ENCODE results near the gene UVRAG.
"Not testable (repeated sequence)": the region's sequence is repeated elsewhere in the genome, so short reads cannot be mapped to it uniquely, and the experiment has no call there.

The UVRAG gene

DNA sequence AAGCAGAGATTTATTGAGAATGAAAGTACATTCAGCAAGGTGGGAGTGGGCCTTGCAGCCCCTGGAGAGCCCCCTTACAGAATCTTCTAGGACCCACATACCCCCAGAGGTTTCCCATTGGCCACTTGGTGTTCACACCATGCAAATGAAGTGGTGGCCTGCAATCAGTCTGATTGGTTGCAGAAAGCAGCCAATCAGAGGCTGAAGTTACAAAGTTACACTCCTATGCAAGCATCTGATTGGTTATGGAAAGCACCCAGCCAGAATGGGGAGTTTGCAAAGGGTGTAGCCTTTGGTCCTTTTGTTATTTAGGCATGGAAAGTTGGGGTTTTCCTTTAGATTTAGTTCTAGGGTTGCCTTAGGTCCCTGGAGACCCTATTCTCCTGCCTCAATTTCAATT is 34.9 kb downstream of the UVRAG start:
- no peak for DNase-seq

DNA sequence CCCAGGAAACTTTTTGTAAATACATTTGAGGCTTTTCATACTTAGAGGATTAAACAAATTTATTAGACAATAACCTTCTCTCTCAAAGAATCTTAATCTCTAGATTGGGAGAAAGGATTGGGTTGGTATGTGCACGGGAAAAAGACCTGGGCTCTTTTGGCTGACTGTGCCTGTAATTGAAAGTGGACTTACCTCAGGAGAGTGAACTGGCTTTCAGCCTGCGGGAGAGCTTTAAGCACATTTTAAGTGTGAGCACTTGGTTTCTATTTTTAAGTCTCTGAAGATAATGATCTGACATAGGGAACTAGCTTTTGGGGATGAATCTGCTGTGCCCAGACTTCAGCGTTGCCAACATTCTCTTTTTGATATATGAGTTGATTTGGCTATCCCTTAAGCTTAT is 35.8 kb downstream of the UVRAG start:
- DNase-seq, result peak in 1 of 3 donors; percentile 25

DNA sequence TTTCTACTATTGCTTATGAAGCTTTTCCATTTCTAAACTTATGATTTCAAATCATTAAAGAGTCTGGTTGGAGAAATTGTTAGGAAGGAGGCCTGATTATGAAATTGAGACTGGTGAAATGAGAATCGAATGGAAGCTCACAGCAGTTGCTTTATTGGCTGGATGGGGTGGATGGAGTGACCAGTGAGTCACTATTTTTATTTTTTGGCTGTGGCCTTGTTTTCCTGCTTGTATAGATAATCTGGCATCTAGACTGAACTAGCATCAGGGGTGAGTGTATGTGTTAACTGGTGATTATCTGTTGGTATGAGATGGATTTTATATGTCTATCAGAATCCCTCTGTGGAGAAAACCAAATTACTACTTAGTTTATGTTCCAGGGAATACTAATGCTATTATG is 36.2 kb downstream of the UVRAG start:
- no peak for DNase-seq

DNA sequence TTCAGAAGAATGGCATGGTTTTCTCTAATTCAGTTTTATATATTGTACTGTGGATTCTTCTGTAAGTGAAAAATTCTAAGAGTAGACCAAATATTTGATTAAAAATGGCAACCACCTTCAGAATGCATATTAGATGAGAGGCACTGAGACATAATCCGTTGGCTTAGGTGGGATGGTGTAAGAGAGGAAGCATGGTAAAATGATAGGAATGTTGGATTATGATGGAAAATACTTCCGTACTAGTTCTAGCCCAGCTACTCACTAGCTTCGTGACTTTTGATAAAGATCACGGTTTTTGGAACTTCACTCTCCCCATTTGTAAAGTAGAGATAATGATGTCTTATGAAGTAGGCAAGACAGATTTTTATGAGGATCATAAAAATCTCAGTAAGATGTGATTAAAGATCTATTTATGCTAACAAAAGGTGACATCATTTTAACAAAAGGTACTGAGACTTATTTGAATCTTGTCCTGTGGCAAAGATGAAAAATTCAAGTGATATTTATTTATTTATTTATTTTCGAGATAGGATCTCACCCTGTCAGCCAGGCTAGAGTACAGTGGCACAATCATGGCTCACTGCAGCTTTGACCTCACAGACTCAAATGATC is 37.5 kb downstream of the UVRAG start:
- no peak for DNase-seq

DNA sequence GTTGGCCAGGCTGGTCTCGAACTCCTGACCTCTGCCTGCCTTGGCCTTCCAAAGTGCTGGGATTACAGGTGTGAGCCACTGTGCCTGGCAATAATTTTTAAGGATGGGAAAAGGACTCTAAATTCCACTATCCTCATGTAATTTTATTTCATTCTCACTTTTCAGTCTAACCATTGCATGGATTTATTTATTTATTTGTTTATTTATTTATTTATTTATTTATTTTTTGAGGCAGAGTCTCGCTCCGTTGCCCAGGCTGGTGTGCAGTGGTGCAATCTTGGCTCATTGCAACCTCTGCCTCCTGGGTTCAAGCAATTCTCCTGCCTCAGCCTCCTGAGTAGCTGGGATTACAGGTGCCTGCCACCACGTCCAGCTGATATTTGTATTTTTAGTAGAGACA is 38.6 kb downstream of the UVRAG start:
- DNase-seq, result not testable (repeated sequence)

DNA sequence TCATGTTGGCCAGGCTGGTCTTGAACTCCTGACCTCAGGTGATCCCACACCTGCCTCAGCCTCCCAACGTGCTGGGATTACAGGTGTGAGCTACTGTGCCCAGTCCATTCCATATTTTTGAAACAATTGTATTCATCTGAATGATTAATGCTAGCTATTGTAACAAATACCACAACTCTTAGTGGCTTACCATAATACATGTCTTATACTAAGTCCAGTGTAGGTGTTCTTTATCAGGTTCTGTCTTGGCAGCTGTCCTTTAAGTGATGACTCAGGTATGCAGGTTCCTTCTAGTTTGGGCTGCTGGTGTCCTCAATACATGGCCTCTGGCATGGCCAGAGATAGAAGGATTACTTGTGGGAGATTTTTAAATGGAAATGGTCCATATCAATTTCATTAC is 39.0 kb downstream of the UVRAG start:
- no peak for DNase-seq

DNA sequence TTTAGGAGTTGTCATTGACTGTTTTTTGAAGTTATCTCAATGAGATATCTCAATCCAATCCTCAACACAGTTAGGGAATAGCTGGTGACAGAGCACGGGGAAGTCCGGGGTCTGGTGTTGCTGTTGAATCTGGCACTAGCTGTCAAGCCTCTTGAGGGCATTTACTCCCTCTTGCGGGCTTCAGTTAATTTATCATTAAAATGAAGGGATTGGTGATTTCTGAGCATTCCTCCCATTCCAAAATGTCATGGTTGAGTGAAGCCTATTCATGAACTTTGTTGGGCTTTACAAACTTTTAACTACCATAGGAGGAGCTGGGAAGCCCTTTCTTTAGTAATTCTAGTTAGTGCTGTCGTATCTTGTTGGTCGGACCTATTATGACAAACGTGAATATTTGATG is 40.2 kb downstream of the UVRAG start:
- no peak for DNase-seq

DNA sequence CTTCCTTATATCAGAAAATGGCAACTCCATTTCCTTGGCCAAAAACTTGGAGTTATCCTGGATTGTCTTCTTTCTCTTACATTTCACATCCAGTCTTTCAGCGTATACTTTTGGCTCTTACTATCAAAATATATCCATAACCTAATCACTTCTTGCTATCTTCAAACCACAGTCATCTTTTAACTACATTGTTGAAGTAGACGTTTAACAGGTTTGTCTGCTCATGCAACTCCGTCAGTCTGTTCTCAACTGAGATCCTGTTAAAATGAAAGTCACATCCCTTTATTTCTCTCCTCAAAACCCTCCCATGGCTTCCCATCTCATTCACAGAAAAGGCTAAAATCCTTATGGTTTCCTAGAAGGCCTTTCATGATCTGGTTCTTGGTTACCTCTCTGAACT is 41.9 kb downstream of the UVRAG start:
- no peak for DNase-seq

DNA sequence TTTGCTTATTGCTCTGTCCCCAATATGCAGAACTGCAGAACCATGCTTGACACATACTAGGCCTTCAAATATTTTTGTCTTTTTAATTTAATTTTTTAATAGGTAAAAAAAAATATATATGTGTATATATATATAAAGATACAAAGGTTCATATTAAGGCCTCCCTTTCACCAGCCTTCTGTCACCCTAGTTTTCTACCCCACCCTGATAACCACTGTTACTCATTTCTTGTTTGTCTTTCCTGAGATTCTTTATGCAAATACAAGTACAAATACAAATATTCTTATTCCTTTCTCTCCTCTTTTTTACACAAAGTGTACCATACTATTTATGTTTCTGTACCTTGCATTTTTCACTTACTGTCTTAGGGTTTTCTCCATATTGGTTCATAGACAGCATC is 43.0 kb downstream of the UVRAG start:
- DNase-seq, result no peak

DNA sequence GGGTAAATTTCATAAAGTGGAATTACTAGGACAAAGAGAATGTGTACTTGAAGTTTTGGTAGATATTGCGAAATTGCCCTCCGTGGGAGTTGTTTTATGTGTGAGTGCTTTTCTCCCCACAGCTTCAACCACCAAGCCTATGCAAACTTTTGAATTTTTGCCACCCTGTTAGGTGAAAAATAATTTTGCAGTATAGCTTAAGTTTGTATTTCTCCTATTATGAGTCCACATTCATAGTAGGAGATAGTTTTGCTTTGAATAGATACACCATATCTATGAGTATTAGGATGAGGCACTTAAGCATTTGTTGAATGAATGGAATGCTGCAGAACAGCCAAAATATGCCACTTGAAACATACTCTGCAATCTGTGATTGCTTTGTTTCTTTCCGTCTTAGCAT is 43.6 kb downstream of the UVRAG start:
- DNase-seq, result peak in 2 of 3 donors; percentile 44 to 47

DNA sequence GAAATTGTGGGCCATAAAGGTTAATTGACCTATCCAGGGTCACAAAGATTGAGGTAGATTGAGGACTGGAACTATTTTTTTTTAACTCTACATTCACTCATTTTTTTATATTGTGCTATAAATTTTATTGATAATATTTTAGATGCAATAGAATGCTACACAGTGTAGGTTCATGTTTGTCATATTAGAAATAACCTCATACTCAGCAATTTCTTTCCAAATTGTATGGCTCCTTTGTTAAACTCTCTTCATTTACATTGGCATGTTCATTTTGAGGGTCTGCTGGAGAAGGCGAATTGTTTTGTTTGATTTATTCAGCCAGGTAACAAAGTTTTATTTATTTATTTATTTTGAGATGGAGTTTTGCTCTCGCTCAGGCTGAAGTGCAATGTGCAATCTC is 44.6 kb downstream of the UVRAG start:
- DNase-seq, result no peak

DNA sequence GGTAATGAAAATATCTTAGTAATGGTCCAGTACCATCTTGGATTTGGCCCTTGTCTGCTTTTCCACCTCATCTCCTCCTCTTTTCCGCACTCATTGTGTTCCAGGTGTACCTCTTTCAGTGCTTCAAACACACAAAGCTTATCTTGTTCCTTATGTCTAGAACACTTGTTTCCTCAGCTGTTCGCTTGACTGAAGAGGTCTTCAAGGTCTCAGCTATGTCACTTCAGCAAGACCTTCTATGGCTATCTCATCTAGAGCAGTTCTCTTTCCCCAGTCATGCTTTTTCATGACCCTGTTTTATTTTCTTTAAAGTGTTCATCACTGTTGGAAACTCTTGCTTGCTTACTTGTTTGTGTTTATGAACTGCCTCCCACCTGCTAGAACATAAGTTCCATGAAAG is 47.4 kb downstream of the UVRAG start:
- DNase-seq, result no peak

DNA sequence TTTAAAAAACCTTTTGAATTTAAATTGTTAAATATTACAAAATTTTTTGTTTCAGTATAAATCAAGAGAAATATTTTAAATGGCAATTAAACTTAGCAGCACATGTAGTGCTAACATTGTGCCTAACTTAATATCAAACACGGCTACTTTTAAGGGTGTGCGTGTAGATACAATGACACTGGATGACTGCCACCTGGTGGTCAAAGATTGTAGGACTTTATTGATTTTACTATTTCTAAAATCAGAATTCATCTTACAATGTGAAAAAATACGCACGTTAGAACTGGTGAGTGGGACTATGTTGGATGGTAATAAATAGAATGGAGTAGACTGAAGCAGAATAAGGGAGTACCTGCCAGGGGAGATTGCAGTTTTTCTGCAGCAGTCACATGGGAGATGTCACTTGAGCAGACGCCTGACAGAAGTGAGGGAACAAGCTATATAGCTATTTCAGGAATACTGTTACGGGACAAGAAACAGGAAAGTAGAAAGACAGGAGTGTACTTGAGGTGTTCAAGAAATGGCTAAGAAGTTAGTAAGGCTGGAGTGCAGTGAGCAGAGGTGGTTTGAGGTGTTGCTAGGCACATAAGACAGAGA is 52.9 kb downstream of the UVRAG start:
- DNase-seq, result peak; percentile 77 to 83 (median 82)

DNA sequence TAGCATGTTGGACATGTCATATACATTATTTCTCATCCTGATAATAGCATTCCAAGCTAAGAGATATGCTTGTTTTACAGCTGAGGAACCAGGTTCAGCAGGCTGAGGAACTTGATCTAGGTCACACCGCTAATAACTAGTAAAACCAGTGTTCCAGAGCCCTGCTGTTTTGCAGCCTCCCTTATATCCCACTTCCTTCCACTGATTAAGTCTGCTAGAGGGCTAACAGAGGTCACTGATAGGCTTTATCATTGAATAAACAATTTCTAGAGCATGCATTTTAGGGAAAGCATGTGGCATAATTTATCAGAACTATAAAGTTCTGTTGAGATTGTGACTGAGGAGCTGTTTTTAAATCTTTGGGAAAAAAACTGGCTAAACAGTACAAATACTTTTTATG is 54.0 kb downstream of the UVRAG start:
- DNase-seq, result no peak

DNA sequence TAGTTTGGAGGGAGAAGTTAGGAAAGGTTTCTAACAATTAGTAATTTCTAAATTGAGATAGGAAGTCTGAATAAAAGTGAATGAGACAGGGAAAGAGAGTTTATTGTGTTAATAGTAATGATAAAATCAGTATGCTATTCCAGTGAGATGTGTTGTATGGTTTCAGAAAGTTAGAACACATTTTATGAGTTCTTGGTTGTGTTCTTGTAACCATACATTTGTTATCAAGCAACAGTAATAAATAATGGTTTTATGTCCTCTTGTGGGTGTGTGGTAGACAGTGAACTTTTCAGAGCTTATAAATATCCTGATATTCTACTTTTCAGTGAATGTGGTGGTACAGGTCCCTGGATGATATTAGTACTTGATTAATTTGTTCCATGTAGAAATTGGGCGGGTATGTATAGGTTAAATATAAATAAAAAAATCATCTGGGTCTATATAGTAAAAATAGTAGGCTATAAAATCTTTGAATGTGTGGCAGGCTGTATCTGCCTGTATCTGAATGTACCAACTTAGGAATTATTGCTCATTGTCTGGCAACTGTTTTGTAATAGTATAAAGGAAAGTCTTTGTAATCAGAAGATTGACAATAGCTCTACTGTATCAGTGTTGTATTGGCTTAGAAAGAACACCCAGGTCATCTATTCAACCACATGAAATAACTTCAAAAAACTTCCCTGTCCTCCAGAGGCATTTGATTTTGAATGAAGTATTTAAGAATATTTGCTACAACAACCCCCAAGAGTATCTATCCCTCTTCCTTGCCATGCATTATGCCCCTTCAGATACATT is 54.8 kb downstream of the UVRAG start:
- DNase-seq, result no peak

DNA sequence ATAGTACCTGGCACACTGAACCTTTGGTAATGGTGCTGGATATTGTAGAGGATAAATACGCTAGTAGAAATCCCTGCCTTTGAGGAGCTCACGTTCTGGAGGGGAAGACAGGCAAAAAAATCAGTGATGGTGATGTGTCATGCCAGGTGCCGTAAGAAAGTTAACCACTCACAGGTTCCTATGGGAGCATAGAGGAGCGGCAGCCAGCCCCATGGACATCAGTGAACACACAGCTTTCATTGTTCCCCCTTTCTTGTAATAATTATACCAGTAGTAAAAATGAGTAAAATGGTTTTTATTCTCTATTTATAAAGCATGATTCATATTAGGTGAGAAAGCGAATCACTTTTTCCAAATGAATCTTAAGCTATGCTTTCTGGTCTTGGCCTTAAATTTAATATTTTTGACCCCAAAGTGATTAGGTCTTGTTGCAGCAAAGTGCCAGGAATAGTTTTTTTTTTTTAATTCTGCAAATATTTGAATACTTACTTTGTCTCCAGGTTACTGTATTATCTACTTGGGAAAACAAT is 57.9 kb downstream of the UVRAG start:
- DNase-seq, result no peak

DNA sequence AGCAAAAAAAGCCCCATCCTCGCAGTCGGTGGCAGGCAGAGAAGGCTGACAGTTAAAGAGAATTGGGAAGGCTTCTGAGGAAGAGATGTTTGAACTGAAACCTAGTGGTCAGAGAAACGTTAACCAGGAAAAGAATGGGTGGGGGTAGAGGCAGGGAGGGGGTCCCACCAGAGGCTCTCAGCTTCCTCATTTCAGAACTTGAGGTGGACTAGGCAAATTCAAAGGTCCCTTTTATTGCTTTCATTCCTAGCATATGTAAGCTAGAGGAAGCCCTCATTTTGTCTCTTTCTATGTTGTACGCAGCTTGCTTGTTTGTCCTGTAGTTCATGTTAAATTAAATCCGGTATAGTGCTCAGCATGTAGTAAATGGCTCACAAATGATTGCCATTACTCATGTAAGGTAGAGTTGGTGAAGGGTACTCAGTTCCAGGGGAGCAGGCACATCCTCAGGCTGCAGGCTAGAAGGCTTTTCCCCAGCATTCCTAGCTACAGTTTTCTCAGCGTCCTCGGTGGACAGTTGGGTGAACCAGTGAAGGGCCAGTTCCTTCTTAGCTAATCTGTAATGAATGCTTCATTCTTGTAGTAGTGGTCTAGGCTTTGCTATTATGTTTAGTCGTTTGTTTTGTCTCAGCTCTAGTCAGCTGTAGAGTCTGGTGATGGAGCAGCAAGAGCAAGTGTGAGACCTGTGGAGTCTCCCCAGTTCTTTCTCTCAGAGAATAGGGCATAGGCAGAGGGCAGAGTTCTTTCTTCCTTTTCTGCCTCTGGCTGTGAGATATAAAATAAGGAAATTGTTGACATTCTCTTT is 58.6 kb downstream of the UVRAG start:
- peak in 1 of 3 donors; percentile 22 for DNase-seq

DNA sequence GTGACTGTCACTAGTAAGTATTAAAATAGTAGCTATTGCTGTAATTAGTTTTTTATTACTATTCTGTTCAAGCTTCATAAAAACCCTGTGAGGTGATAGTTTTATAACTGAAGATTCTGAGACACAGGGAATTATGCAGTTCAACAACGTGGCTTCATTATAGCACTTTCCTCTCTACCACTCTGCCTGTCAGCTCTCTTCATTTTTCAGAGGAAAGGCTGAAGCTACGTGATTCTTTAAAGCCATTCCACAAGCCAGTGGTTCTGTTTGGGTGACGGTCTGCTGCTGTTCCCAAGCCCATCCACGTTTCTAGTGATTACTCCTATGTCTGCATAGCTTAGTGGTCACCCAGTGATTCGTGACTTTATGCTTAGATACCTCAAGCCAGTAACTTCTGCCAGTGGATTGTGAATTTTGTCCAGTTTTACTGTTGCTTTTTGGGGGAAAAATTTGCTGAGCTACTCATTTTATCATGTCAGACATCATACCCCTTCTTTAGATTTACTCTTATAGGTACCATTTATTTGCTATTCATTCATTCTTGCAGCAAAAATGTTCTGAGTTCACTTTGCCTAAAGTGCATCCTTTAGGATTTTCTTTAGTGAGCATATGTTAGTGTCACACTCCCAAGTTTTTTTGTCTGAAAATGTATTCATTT is 59.8 kb downstream of the UVRAG start:
- no peak for DNase-seq

DNA sequence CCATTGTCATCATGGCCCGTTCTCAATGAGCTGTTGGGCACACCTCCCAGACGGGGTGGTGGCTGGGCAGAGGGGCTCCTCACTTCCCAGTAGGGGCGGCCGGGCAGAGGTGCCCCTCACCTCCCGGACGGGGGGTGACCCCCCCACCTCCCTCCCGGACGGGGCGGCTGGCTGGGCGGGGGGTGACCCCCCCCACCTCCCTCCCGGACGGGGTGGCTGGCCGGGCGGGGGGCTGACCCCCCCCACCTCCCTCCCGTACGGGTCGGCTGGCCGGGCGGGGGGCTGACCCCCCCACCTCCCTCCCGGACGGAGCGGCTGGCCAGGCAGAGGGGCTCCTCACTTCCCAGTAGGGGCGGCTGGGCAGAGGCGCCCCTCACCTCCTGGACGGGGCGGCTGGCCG is 62.3 kb downstream of the UVRAG start:
- not testable (repeated sequence) for DNase-seq

DNA sequence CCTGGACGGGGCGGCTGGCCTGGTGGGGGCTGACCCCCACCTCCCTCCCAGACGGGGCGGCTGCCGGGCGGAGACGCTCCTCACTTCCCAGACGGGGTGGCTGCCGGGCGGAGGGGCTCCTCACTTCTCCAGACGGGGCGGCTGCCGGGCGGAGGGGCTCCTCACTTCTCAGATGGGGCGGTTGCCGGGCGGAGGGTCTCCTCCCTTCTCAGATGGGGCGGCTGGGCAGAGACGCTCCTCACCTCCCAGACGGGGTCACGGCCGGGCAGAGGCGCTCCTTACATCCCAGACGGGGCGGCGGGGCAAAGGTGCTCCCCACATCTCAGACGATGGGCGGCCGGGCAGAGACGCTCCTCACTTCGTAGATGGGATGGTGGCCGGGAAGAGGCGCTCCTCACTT is 62.9 kb downstream of the UVRAG start:
- not testable (repeated sequence) for DNase-seq

DNA sequence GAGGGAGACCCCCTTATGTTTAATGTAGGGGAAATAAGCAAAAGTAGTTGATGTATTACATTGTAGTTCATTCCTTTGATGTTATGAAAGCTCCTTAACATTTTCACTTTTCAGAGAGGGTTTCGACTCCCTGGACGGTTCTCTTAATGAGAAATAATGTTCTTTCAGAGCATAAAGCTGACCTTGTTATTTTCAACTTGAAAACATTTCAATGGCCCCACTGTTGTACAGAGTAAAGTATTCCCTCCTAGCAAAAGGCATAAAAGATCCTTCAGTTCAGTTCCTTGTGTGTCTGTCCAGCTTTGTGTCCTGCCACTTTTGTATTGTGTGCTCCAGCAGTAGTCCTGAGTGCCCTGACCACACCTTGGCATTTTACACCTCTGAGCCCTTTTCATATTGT is 63.9 kb downstream of the UVRAG start:
- DNase-seq, result no peak

DNA sequence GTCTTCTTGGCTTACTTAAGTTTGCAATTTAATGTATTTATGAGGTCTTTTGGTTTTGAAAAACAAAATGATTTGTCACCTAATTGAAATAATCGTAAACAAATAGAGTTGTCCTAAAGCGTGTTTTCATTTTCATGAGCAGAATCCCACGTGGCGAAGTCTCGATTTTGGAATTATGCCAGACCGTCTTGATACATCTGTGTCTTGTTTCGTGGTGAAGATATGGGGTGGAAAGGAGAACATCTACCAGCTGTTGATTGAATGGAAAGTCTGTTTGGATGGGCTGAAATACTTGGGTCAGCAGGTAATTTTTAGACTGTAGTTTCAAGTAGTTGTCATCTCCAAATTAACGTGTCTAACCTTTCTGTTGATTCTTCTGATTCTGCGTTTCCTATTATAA is 64.7 kb downstream of the UVRAG start:
- no peak for DNase-seq

DNA sequence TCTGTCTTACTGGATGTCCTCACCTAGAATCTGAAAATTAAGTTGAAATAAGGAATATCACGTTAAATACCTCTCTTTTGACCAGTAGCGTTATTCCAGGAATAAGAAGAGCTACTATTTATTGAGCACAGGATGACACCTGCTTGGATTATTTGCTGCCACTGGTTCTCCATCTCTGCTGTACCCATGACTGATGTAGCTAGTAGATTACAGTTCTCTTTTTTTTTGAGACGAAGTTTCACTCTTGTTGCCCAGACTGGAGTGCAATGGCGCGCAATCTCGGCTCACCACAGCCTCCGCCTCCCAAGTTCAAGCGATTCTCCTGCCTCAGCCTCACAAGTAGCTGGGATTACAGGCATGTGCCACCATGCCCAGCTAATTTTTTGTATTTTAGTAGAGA is 65.3 kb downstream of the UVRAG start:
- not testable (repeated sequence) for DNase-seq

Measured in suppressor macrophage treated with lipopolysaccharide for 1 hour (primary cell).